OCI-LY1 (cell line): ENCODE measurements around the gene TTLL11.
A peak's percentile ranks its signal among the peaks of the same experiment; 100 is the strongest.

Source experiments
- H2AFZ ChIP-seq: fragments of 200-600 bp; sonication (generic), shearing (Covaris generic); 2 replicates; pipeline ENCODE4 v1.6.0; 2014; ENCODE audit warnings: antibody characterized with exemption, mild to moderate bottlenecking, low read length
- H3F3A ChIP-seq: fragments of 200-600 bp; sonication (generic), shearing (Covaris generic); 2 replicates; pipeline ENCODE4 v1.6.0; 2014; ENCODE audit warnings: mild to moderate bottlenecking, antibody characterized with exemption, low read length, moderate library complexity; ENCODE audit not compliant: insufficient read depth
- H3K27ac ChIP-seq: fragments of 200-600 bp; sonication (generic); 2 replicates; pipeline ENCODE4 v1.5.1; 2014; ENCODE audit warnings: low read length, mixed run types, mild to moderate bottlenecking, low read depth; ENCODE audit not compliant: poor library complexity, severe bottlenecking
- H3K27me3 ChIP-seq: fragments of 200-600 bp; sonication (generic); 2 replicates; pipeline ENCODE4 v1.6.0; 2014; ENCODE audit warnings: antibody characterized with exemption, mild to moderate bottlenecking, low read length, moderate library complexity; ENCODE audit not compliant: insufficient read depth
- H3K36me3 ChIP-seq: fragments of 200-600 bp; sonication (generic); 2 replicates; pipeline ENCODE4 v1.6.1; 2014; ENCODE audit warnings: mild to moderate bottlenecking, antibody characterized with exemption, low read length, moderate library complexity, mixed read lengths; ENCODE audit not compliant: insufficient read depth
- H3K4me1 ChIP-seq: fragments of 200-600 bp; sonication (generic); 2 replicates; pipeline ENCODE4 v1.5.1; 2014; ENCODE audit warnings: mild to moderate bottlenecking, low read length, moderate library complexity; ENCODE audit not compliant: insufficient read depth, severe bottlenecking
- H3K4me2 ChIP-seq: fragments of 200-600 bp; sonication (generic), shearing (Covaris generic); 2 replicates; pipeline ENCODE4 v1.6.1; 2014; ENCODE audit warnings: low read length
- H3K4me3 ChIP-seq: fragments of 200-600 bp; sonication (generic); 2 replicates; pipeline ENCODE4 v1.5.1; 2014; ENCODE audit warnings: low read length, low read depth, mild to moderate bottlenecking, mixed read lengths; ENCODE audit not compliant: poor library complexity, severe bottlenecking
- H3K79me2 ChIP-seq: fragments of 200-600 bp; shearing (Covaris generic); 2 replicates; pipeline ENCODE4 v1.6.1; 2016; ENCODE audit warnings: mixed run types, low read length, mixed read lengths; ENCODE audit not compliant: insufficient read depth
- H3K9ac ChIP-seq: fragments of 200-600 bp; sonication (generic), shearing (Covaris generic); 2 replicates; pipeline ENCODE4 v1.6.1; 2014; ENCODE audit warnings: mild to moderate bottlenecking, low read length, mixed read lengths
- H3K9me2 ChIP-seq: fragments of 200-600 bp; sonication (generic), shearing (Covaris generic); 2 replicates; pipeline ENCODE4 v1.6.1; 2014; ENCODE audit warnings: low read depth, mild to moderate bottlenecking, low read length, mixed read lengths
- H3K9me3 ChIP-seq: fragments of 200-600 bp; shearing (Covaris generic); 2 replicates; pipeline ENCODE4 v1.6.1; 2014; ENCODE audit warnings: low read length, mixed read lengths
- H4K20me1 ChIP-seq: fragments of 200-600 bp; sonication (generic), shearing (Covaris generic); 2 replicates; pipeline ENCODE4 v1.6.0; 2016; ENCODE audit warnings: mild to moderate bottlenecking, low read length; ENCODE audit not compliant: insufficient read depth
- EZH2 ChIP-seq: fragments of 200-600 bp; sonication (generic), shearing (Covaris generic); IDR thresholded peaks from 2 replicates; pipeline ENCODE4 v1.8.0; 2017; ENCODE audit warnings: borderline replicate concordance, mixed run types, mild to moderate bottlenecking, antibody characterized with exemption, low read length, moderate library complexity, mixed read lengths
- TF ChIP-seq, protein P1 (sequence below): fragments of 200-600 bp; sonication (generic), shearing (Covaris generic); IDR thresholded peaks from 2 replicates; pipeline ENCODE4 v1.5.1; 2017; ENCODE audit warnings: mild to moderate bottlenecking, antibody characterized with exemption, low read length, moderate library complexity, mixed read lengths

The TTLL11 gene

DNA sequence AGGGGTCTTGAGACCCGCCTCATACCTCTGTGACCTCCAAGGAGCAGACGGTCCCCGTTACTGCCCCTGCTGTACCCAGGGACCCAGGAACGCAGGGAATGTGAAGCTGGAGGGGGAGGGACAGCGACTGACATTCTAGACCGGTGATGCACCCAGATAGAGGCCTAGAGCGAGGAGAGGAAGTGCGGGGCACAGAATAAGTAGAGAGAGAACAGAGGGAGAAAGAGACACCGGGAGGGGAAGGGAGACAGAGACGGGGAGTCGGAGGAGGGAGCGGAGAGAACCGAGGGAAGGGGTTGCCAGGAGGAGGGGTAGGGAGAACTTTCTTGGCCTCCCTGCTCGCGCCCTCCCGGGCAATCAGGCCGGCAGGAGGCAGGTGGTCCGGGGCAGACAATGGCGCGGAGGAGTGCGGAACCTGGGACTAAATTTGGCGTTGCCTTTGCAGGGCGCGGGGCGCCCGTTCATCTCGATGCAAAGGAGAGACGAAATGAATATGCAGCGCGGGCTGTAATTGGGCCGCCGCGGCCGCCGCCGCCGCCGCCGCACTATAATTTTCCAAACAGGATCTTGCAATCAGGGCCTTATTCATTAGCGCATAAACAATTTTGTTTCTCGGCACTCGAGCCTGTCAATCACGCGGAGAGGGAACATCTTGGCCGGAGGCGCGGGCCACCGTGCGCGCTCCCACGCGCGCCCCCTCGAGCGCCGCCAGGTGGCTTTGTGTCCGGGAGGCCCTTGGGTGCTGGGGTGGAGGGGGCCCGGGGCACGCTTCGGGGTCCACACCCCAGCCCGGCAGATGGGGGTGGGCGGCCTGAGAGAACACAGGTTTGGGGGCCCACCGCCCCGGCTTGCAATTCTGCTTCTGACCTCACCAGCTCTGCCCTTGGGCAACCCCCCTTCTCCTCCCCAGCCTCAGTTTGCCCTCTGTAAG, 33.5 kb upstream of the TTLL11 start:
- H4K20me1 ChIP-seq, result no peaks in the 10 kb centered on the region
- H3K27me3 ChIP-seq, result peaks cover 21% of the 10 kb centered on the region; the same call in 1 of the 2 replicates
- peak overlapping the region; percentile 64 for H3K4me2 ChIP-seq
- no peaks in the 10 kb centered on the region for H3K79me2 ChIP-seq
- H3K9me3 ChIP-seq, result no peaks in the 10 kb centered on the region
- H3K36me3 ChIP-seq, result no peaks in the 10 kb centered on the region
- no peak overlapping the region for H3K27ac ChIP-seq
- no peak for TF ChIP-seq EZH2
- TF ChIP-seq, protein P1, sequence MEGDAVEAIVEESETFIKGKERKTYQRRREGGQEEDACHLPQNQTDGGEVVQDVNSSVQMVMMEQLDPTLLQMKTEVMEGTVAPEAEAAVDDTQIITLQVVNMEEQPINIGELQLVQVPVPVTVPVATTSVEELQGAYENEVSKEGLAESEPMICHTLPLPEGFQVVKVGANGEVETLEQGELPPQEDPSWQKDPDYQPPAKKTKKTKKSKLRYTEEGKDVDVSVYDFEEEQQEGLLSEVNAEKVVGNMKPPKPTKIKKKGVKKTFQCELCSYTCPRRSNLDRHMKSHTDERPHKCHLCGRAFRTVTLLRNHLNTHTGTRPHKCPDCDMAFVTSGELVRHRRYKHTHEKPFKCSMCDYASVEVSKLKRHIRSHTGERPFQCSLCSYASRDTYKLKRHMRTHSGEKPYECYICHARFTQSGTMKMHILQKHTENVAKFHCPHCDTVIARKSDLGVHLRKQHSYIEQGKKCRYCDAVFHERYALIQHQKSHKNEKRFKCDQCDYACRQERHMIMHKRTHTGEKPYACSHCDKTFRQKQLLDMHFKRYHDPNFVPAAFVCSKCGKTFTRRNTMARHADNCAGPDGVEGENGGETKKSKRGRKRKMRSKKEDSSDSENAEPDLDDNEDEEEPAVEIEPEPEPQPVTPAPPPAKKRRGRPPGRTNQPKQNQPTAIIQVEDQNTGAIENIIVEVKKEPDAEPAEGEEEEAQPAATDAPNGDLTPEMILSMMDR, result 0 out of 2 replicates have a peak, but pooled peaks have one; percentile 5
- peaks cover 11% of the 10 kb centered on the region for H3K4me1 ChIP-seq
- H3K9ac ChIP-seq, result no peak overlapping the region; the same call in 1 of the 2 replicates
- H3K9me2 ChIP-seq, result no peaks in the 10 kb centered on the region
- peak overlapping the region; percentile 44 for H3K4me3 ChIP-seq
- no peak overlapping the region for H2AFZ ChIP-seq
- H3F3A ChIP-seq, result no peaks in the 10 kb centered on the region

DNA sequence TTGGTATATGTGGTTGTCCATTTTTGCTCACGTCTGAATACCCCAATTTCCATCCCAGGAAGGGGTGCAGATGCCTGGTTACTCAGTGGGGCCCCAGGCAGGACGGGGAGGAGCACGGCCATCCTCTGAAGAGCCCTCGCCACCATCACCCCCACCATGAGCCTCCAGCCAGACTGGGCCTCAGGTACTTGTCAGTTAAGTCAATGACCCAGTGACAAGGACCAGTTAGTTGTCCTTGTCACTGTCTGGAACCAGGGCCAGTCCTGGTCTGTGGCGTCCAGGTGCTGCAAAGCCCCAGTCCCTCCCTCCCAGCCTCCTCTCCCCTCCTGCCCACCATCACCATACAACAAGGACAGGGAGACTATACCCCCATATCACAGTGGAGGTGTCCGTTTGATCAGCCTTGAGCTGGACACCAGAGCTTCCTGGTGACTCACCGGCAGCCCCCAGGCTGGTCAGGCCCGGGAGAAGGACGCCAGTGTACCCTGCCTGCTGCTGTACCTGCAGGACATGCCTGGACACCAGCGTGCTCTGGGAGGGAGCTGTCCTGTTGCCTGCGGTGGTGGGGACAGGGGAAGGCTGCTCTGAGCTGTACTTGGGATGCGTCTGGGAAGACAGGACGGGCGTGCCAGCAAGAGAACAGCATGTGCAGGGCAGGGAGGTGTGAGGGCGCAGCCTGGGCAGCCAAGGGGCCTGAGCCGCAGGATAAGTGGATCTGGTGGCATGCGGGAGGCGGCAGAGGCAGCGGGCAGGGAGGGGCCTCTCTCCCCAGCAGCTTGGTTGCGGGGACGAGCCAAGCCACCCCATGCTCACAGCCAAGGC, 32.6 kb upstream of the TTLL11 start:
- H3K36me3 ChIP-seq, result no peaks in the 10 kb centered on the region
- H3K9me2 ChIP-seq, result no peaks in the 10 kb centered on the region
- H3K9ac ChIP-seq, result no peak overlapping the region
- H3K9me3 ChIP-seq, result no peaks in the 10 kb centered on the region
- H4K20me1 ChIP-seq, result no peaks in the 10 kb centered on the region
- no peaks in the 10 kb centered on the region for H3F3A ChIP-seq
- H2AFZ ChIP-seq, result no peak overlapping the region
- peak overlapping the region; percentile 64; the same call in 1 of the 2 replicates for H3K4me2 ChIP-seq
- H3K4me1 ChIP-seq, result peaks cover 11% of the 10 kb centered on the region
- H3K27me3 ChIP-seq, result peaks cover 23% of the 10 kb centered on the region; the same call in 1 of the 2 replicates
- no peak for TF ChIP-seq EZH2
- TF ChIP-seq, protein P1, result no peak
- no peak overlapping the region for H3K27ac ChIP-seq
- H3K4me3 ChIP-seq, result peak overlapping the region; percentile 44
- H3K79me2 ChIP-seq, result no peaks in the 10 kb centered on the region

DNA sequence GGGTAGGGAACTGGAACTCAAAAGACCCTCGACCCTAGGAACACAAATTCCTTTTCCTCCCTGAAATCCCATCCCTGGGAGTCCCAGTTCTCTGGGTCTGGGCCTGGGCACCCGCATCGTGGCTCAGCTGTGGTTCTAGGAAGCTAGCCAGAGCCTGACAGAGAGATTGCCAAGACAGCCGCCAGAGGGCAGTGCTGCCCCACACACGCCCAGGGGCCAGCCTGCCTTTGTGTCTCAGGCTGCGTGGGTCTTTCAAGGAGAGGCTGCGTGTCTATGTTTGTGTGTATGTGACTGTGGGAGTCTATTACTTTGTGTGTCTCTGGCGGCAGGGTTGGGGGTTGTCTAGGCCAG, 32.0 kb upstream of the TTLL11 start:
- Histone ChIP-seq H3K4me2 (no peak overlapping the region), H3K36me3 (no peaks in the 10 kb centered on the region)

More for the DNA sequence above, 32.0 kb upstream of the TTLL11 start:
- no peak overlapping the region for H2AFZ ChIP-seq
- no peak overlapping the region for H3K4me3 ChIP-seq
- no peaks in the 10 kb centered on the region for H3F3A ChIP-seq
- peaks cover 11% of the 10 kb centered on the region for H3K4me1 ChIP-seq
- no peaks in the 10 kb centered on the region for H4K20me1 ChIP-seq
- H3K9me3 ChIP-seq, result no peaks in the 10 kb centered on the region
- H3K79me2 ChIP-seq, result no peaks in the 10 kb centered on the region
- no peak overlapping the region for H3K27ac ChIP-seq
- no peaks in the 10 kb centered on the region for H3K9me2 ChIP-seq
- H3K27me3 ChIP-seq, result peaks cover 26% of the 10 kb centered on the region; the same call in 1 of the 2 replicates
- no peak for TF ChIP-seq EZH2
- TF ChIP-seq, protein P1, result peak; percentile 94
- no peak overlapping the region for H3K9ac ChIP-seq
